Activated T-cell treated with anti-CD3 and anti-CD28 coated beads, Interleukin-2, amount 50 U/mL, for 48 hours (primary cell): Measurements from ENCODE around the gene PCDHA3.
A peak's percentile ranks its signal among the peaks of the same experiment; 100 is the strongest.
"Not testable (repeated sequence)": the region's sequence is repeated elsewhere in the genome, so short reads cannot be mapped to it uniquely, and the experiment has no call there.

ENCODE experiments used
- DNase-seq, 2 experiments: peaks; one replicate each; pipeline ENCODE4 v3.0.0-alpha.2; 2020

Gene PCDHA3

GRCh38 chr5:140800816-140801493 lies at the start of gene PCDHA3:
PCDHA3 (plus strand) TSS chr5:140801057.
- DNase-seq: no peak

GRCh38 chr5:140753561-140753960 lies 47.3 kb upstream of the PCDHA3 start:
- no peak for DNase-seq

GRCh38 chr5:140764177-140764973 lies 36.5 kb upstream of the PCDHA3 start:
- no peak for DNase-seq

DNA sequence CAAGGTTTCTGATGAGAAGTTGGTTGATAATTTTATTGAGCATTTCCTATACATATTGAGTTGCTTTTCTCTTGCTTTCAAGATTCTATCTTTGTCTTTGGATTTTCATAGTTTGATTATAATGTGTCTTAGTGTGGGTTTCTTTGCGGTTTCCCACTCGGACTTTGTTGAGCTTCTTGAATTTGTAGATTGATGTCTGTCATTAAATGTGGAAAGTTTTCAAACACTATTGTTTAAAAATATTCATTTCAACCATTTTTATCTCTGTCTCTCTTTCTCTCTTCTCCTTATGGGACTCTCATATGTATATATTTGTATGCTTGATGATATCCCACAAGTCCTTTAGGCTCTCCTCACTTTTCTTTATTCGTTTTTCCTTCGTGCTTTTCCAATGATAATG lies 33.4 kb upstream of the PCDHA3 start:
- no peak for DNase-seq

DNA sequence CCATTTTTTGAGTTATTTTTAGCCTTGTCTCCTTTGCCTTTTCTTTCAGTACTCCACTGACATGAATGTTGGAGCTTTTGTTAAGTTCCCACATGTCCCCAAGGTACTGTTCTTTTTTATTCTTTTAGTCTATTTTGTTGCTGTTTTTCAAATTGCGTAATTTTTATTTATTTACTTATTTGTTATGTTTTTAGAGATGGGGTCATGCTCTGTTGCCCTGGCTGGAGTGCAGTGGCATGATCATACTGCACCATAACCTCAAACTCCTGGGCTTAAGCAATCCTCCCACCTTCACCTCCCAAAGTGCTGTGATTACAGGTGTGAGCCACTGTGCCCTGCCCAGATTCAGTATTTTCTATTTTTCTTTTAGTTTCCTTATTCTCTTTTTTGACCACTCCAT lies 20.3 kb upstream of the PCDHA3 start:
- no peak for DNase-seq

DNA sequence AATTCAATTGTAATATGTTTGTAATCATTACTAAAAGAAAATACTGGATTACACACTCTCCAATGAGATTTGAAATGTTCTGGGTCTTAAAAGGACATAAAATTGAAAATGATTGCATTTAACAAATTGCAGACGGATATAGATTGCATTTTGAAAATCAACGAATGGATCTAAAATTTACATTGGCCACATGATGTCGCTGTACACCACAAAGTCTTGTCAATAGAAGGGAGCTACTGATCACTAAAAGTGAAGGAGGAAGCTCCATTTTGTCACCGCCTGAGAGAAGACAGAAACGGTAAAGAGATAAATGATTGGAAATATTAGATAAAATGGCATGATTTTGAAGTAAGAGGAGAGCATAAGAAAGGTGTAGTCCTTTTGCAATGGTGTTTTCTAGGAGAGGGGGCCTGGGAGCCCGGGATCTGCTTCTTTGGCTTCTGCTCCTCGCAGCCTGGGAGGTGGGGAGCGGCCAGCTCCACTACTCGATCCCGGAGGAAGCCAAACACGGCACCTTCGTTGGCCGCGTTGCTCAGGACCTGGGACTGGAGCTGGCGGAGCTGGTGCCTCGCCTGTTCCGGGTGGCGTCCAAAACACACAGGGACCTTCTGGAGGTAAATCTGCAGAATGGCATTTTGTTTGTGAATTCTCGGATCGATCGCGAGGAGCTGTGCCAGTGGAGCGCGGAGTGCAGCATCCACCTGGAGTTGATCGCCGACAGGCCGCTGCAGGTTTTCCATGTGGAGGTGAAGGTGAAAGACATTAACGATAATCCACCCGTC lies 14.8 kb upstream of the PCDHA3 start, which contains the start of gene PCDHA1:
Gene PCDHA1 (plus strand): TSS at position 236 of the 782 bp plus-strand sequence.
- DNase-seq: no peak

DNA sequence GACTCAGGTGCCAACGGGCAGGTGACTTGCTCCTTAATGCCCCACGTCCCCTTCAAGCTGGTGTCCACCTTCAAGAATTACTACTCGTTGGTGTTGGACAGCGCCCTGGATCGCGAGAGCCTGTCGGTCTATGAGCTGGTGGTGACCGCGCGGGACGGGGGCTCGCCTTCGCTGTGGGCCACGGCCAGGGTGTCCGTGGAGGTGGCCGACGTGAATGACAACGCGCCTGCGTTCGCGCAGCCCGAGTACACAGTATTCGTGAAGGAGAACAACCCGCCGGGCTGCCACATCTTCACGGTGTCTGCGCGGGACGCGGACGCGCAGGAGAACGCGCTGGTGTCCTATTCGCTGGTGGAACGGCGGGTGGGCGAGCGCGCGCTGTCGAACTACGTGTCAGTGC lies 13.4 kb upstream of the PCDHA3 start:
- not testable (repeated sequence) for DNase-seq

GRCh38 chr5:140787849-140788504 lies 12.9 kb upstream of the PCDHA3 start:
- not testable (repeated sequence) for DNase-seq

DNA sequence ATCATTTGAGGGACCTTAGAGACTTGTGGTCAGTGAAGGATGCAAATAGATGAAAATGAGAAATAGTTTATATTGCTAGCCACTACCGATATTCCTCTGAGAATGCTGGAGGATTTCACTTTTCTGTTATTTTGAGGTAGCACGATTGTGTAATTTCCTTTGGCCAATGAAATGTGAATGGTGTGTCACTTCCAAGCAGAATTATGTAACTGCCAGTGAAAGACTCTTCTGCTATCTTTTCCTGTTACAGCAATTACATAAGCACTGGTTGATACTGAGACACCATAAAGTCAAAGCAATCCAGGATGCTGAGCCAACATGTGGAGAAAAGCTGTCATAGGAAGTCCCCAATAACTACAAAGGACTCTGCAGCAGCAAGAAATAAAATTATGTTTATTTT lies 9.8 kb upstream of the PCDHA3 start:
- DNase-seq: no peak

GRCh38 chr5:140794595-140795258 lies 6.1 kb upstream of the PCDHA3 start, which contains the start of gene PCDHA2:
PCDHA2 (plus strand) TSS chr5:140794852.
- no peak for DNase-seq

DNA sequence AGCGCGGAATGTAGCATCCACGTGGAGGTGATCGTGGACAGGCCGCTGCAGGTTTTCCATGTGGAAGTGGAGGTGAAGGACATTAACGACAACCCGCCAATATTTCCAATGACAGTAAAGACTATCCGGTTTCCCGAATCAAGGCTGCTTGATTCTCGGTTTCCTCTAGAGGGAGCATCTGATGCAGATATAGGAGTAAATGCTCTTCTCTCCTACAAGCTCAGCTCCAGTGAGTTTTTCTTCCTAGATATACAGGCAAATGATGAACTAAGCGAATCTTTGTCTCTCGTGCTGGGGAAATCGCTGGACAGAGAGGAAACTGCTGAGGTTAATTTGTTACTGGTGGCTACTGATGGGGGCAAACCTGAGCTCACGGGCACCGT lies 5.6 kb upstream of the PCDHA3 start:
- no peak for DNase-seq

GRCh38 chr5:140796072-140796717 lies 4.7 kb upstream of the PCDHA3 start:
- not testable (repeated sequence) for DNase-seq

- DNase-seq: no peak
These were observed 4.2 kb upstream of the PCDHA3 start for GRCh38 chr5:140796718-140797095.

DNA sequence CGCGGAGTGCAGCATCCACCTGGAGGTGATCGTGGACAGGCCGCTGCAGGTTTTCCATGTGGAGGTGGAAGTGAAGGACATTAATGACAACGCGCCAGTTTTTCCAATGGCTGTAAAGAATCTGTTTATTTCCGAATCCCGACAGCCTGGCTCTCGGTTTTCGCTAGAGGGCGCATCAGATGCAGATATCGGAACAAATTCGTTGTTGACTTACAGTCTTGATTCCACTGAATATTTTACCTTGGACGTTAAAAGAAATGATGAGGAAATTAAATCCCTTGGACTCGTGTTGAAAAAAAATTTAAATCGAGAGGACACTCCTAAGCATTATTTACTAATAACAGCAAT lies 611 bp downstream of the PCDHA3 start:
- DNase-seq: no peak

DNA sequence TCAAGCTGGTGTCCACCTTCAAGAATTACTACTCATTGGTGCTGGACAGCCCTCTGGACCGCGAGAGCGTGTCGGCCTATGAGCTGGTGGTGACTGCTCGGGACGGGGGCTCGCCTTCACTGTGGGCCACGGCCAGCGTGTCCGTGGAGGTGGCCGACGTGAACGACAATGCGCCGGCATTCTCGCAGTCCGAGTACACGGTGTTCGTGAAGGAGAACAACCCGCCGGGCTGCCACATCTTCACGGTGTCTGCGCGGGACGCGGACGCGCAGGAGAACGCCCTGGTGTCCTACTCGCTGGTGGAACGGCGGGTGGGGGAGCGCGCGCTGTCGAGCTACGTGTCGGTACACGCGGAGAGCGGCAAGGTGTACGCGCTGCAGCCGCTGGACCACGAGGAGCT lies 1.5 kb downstream of the PCDHA3 start:
- DNase-seq: not testable (repeated sequence)

GRCh38 chr5:140802781-140803271 lies 2.0 kb downstream of the PCDHA3 start:
- no peak for DNase-seq

- peak; percentile 48 to 54 for DNase-seq
These were observed 6.2 kb downstream of the PCDHA3 start, which contains the start of gene PCDHA4 for GRCh38 chr5:140806834-140807775. PCDHA4 (plus strand) TSS chr5:140807068.

DNA sequence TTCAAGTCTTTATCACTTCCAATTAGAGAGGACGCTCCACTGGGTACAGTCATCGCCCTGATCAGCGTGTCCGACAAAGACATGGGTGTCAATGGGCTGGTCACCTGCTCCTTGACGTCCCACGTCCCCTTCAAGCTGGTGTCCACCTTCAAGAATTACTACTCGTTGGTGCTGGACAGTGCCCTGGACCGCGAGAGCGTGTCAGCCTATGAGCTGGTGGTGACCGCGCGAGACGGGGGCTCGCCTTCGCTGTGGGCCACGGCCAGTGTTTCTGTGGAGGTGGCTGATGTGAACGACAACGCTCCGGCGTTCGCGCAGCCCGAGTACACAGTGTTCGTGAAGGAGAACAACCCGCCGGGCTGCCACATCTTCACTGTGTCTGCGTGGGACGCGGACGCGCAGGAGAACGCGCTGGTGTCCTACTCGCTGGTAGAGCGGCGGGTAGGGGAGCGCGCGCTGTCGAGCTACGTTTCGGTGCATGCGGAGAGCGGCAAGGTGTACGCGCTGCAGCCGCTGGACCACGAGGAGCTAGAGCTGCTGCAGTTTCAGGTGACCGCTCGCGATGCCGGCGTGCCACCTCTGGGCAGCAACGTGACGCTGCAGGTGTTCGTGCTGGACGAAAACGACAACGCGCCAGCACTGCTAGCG lies 7.5 kb downstream of the PCDHA3 start:
- DNase-seq: not testable (repeated sequence)

GRCh38 chr5:140808889-140809291 lies 8.0 kb downstream of the PCDHA3 start:
- no peak for DNase-seq
